Panc1 (cell line): ENCODE measurements around the gene IKZF3. TPM values are rescaled to one million over a fixed set of nuclear protein-coding genes. Genes with fewer than 3 reads are reported as not detected.
"Not testable (repeated sequence)": the region's sequence is repeated elsewhere in the genome, so short reads cannot be mapped to it uniquely, and the experiment has no call there.

Source experiments
- ATAC-seq: fragments of 200-7000 bp; cut with Tn5 transposase; 2 replicates; pipeline ENCODE4 v1.9.1; 2020; ENCODE audit warnings: mild to moderate bottlenecking, moderate library complexity
- BruUV-seq: library from RNA; stranded (reverse); fragments of 400-500 nt; replicated peaks from 2 replicates; lab custom pipeline; 2021; lab: Mats Ljungman, UMichigan
- CTCF ChIA-PET: fragments of 300-600 bp; sonication (Branson Sonifier 250); formaldehyde crosslinking; loops from one replicate; lab custom pipeline; 2022; ENCODE audit warnings: antibody characterized with exemption; lab: Charles Lee
- POLR2A ChIA-PET: fragments of 300-600 bp; sonication (Branson Sonifier 250); formaldehyde crosslinking; loops from one replicate; lab custom pipeline; 2022; ENCODE audit warnings: antibody characterized with exemption; lab: Charles Lee
- DNase-seq: peaks from one replicate; pipeline ENCODE4 v3.0.0-alpha.2; 2010; ENCODE audit warnings: low read depth, low spot score
- H3K27ac ChIP-seq: 2 replicates; pipeline ENCODE4 v1.5.1; 2011; ENCODE audit warnings: mild to moderate bottlenecking, low read length, inconsistent platforms
- H3K27me3 ChIP-seq: fragments of 200-500 bp; sonication (Bioruptor generic); 2 replicates; pipeline ENCODE4 v1.6.0; 2014; ENCODE audit warnings: low read length, inconsistent platforms; ENCODE audit not compliant: control insufficient read depth, insufficient read depth
- H3K36me3 ChIP-seq: fragments of 200-500 bp; sonication (Bioruptor generic); 2 replicates; pipeline ENCODE4 v1.5.1; 2014; ENCODE audit warnings: inconsistent platforms, mild to moderate bottlenecking, low read length, moderate library complexity; ENCODE audit not compliant: control insufficient read depth, insufficient read depth
- H3K4me1 ChIP-seq: 2 replicates; pipeline ENCODE4 v1.5.1; 2011; ENCODE audit warnings: inconsistent platforms, mild to moderate bottlenecking, low read length, moderate library complexity; ENCODE audit not compliant: control insufficient read depth, insufficient read depth
- H3K4me3 ChIP-seq, 2 experiments: 2 replicates each; pipeline ENCODE4 v1.5.1; 2011 to 2012; ENCODE audit warnings: low read depth in 2 of 2, low read length in 2 of 2, mild to moderate bottlenecking in 2 of 2, inconsistent platforms in 1 of 2, moderate library complexity in 1 of 2
- H3K9me3 ChIP-seq: fragments of 200-500 bp; sonication (Bioruptor generic); 2 replicates; pipeline ENCODE4 v1.5.1; 2014; ENCODE audit warnings: low read depth, mild to moderate bottlenecking, inconsistent platforms, low read length, moderate library complexity; ENCODE audit not compliant: control insufficient read depth, insufficient read depth
- POLR2AphosphoS5 ChIP-seq: IDR thresholded peaks from 2 replicates; pipeline ENCODE4 v1.6.1; 2012; ENCODE audit warnings: mild to moderate bottlenecking, low read depth, low read length, moderate library complexity
- SIN3A ChIP-seq: IDR thresholded peaks from 2 replicates; pipeline ENCODE4 v1.6.1; 2012; ENCODE audit warnings: low read depth, mild to moderate bottlenecking, low read length, moderate library complexity, borderline replicate concordance; ENCODE audit not compliant: insufficient read depth
- TCF7L2 ChIP-seq: IDR thresholded peaks from 2 replicates; pipeline ENCODE4 v1.6.1; 2011; ENCODE audit warnings: mild to moderate bottlenecking, low read depth, low read length, inconsistent platforms
- in situ Hi-C: cut with HindIII; loops from 2 replicates; pipeline ENCODE4 v1.10.0; 2016; ENCODE audit warnings: low sequenced_read_pairs, low pct_unique_long_range_greater_than_20kb
- intact Hi-C: fragments of 100-400 bp; cut with micrococcal nuclease; formaldehyde crosslinking; loops from one replicate; pipeline ENCODE4 v1.10.0; 2022; ENCODE audit not compliant: unreplicated experiment
- total RNA-seq: library from RNA; stranded (reverse); gene quantifications from one replicate; pipeline ENCODE4 v1.2.1, GENCODE V29; 2021; ENCODE audit not compliant: unreplicated experiment
- TF ChIP-seq, protein P1 (sequence below), 2 experiments: IDR thresholded peaks; 2 replicates each; pipeline ENCODE4 v1.6.1; 2011 to 2012; ENCODE audit warnings: low read depth in 2 of 2, control low read depth in 1 of 2, low read length in 1 of 2, mild to moderate bottlenecking in 1 of 2, moderate library complexity in 1 of 2; ENCODE audit not compliant: insufficient read depth in 1 of 2
- TF ChIP-seq, protein P2 (sequence below): fragments of 450-650 bp; IDR thresholded peaks from 2 replicates; pipeline ENCODE4 v1.5.1; 2017; ENCODE audit warnings: mild to moderate bottlenecking

The IKZF3 gene
- total RNA-seq, 1 experiment from 2014 or later, result 0.59 TPM

DNA sequence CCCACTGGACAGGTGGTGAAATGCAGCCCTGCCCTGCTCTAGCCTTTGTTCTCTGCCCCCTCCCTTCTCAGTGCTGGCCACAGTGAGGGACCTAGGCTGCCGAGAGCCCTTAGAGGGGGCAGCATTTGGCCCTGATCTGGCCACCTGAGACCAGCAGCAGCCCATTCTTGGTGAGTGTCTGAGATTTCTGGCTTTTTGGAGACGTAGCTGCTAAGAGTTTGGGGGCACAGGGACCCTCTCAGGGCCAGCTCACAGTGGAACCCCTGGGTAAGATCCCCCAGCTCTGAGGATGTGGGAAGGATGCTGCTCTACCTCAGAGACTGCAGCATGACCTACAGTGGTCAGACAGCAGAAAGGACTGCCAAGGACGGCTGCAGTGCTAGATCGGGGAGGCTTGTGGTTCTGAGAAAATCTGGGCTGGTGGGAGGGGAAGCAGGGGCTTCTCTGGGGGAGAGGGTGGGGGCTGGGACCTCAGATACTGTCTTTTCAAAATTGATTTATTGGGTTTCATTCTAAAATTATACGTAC is 113.0 kb downstream of the IKZF3 start:
- H3K36me3 ChIP-seq, result no peaks in the 10 kb centered on the region
- TF ChIP-seq SIN3A (no peak), TCF7L2 (no peak), POLR2AphosphoS5 (no peak)
- TF ChIP-seq, protein P1, sequence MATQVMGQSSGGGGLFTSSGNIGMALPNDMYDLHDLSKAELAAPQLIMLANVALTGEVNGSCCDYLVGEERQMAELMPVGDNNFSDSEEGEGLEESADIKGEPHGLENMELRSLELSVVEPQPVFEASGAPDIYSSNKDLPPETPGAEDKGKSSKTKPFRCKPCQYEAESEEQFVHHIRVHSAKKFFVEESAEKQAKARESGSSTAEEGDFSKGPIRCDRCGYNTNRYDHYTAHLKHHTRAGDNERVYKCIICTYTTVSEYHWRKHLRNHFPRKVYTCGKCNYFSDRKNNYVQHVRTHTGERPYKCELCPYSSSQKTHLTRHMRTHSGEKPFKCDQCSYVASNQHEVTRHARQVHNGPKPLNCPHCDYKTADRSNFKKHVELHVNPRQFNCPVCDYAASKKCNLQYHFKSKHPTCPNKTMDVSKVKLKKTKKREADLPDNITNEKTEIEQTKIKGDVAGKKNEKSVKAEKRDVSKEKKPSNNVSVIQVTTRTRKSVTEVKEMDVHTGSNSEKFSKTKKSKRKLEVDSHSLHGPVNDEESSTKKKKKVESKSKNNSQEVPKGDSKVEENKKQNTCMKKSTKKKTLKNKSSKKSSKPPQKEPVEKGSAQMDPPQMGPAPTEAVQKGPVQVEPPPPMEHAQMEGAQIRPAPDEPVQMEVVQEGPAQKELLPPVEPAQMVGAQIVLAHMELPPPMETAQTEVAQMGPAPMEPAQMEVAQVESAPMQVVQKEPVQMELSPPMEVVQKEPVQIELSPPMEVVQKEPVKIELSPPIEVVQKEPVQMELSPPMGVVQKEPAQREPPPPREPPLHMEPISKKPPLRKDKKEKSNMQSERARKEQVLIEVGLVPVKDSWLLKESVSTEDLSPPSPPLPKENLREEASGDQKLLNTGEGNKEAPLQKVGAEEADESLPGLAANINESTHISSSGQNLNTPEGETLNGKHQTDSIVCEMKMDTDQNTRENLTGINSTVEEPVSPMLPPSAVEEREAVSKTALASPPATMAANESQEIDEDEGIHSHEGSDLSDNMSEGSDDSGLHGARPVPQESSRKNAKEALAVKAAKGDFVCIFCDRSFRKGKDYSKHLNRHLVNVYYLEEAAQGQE (IDR thresholded peaks at IDR 0.05; ENCODE audit: insufficient read depth in 1 of 2, low read depth in 2 of 2, low read length in 1 of 2), result no peak
- TF ChIP-seq, protein P2, sequence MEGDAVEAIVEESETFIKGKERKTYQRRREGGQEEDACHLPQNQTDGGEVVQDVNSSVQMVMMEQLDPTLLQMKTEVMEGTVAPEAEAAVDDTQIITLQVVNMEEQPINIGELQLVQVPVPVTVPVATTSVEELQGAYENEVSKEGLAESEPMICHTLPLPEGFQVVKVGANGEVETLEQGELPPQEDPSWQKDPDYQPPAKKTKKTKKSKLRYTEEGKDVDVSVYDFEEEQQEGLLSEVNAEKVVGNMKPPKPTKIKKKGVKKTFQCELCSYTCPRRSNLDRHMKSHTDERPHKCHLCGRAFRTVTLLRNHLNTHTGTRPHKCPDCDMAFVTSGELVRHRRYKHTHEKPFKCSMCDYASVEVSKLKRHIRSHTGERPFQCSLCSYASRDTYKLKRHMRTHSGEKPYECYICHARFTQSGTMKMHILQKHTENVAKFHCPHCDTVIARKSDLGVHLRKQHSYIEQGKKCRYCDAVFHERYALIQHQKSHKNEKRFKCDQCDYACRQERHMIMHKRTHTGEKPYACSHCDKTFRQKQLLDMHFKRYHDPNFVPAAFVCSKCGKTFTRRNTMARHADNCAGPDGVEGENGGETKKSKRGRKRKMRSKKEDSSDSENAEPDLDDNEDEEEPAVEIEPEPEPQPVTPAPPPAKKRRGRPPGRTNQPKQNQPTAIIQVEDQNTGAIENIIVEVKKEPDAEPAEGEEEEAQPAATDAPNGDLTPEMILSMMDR, result no peak
- in situ Hi-C loops, result no loop called here
- ChIA-PET CTCF (interaction anchor here (1.0 kb wide), 1 partner anchor 21 kb away, joined by 11 read pairs; no protein-coding TSS in a partner anchor), POLR2A (no interaction called here)
- intact Hi-C loops, result loop anchor here (5.0 kb wide), 1 partner anchor 124 kb away; the partner anchor contains the start of gene PPP1R1B
- peaks cover 9% of the 10 kb centered on the region; the same call in 1 of the 2 replicates for H3K4me1 ChIP-seq
- no peaks in the 10 kb centered on the region for H3K27me3 ChIP-seq
- H3K27ac ChIP-seq, result no peak overlapping the region
- ATAC-seq, result no peak
- no peak for DNase-seq
- no peaks in the 10 kb centered on the region for H3K9me3 ChIP-seq
- H3K4me3 ChIP-seq, result no peak overlapping the region
- no TSS peak for BruUV-seq

DNA sequence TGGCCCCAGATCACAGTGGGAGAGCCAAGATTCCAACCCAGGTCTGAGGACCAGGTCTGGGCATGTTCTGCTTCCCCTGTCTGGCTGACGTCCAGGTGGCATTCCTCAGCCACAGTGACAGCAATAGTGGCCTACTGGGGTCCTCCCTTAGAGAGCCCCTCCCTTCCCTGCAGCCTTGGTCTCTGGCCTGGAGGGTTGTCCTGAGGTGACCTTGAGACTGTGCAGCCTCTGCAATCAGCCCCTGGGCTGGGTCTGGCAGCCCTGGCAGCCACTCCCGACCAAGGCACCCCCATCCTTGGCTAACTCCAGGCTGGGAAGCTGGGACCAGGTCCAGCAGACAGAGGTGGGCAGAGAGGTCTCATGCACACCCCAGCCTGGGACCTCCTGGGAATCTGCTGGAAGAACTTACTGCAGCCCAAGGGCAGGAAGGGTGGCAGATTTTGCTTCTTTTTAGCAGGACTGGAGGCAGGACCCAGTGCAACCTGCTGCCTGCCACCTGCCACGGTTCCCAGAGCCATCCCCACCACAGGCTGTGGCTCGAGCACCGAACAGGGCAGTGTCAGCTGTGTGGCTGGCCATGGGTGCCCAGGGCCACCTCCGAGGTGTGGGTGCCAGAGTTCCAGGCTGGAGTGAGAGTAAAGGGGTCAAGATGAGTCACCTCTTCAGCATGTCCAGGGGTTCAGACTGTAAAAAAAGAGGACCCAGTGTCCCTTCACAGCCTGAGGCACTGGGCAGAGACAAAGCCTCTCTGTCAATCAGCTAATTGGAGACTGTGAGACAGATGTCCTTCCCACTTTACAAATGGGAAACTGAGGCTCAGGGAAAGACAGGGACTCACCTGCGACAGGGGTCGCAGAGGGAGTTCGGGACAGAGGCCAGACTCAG is 113.7 kb downstream of the IKZF3 start:
- in situ Hi-C loops (no loop called here), intact Hi-C loops (loop anchor here (5.0 kb wide), 1 partner anchor 123 kb away; the partner anchor contains the start of gene PPP1R1B)
- POLR2A ChIA-PET, result no interaction called here
- ATAC-seq, result no peak
- peaks cover 5% of the 10 kb centered on the region; the same call in 1 of the 2 replicates for H3K4me1 ChIP-seq
- no peaks in the 10 kb centered on the region for H3K36me3 ChIP-seq
- H3K4me3 ChIP-seq, result no peak overlapping the region
- no peak for DNase-seq
- CTCF ChIA-PET, result interaction anchor here (1.0 kb wide), 1 partner anchor 20 kb away, joined by 11 read pairs; no protein-coding TSS in a partner anchor
- BruUV-seq, result no TSS peak
- no peak for TF ChIP-seq POLR2AphosphoS5
- TF ChIP-seq TCF7L2, result no peak
- TF ChIP-seq, protein P1 (IDR thresholded peaks at IDR 0.05; ENCODE audit: insufficient read depth in 1 of 2, low read depth in 2 of 2, low read length in 1 of 2), result no peak
- TF ChIP-seq SIN3A, result no peak
- TF ChIP-seq, protein P2, result no peak
- no peaks in the 10 kb centered on the region for H3K27me3 ChIP-seq
- no peak overlapping the region for H3K27ac ChIP-seq
- H3K9me3 ChIP-seq, result no peaks in the 10 kb centered on the region

DNA sequence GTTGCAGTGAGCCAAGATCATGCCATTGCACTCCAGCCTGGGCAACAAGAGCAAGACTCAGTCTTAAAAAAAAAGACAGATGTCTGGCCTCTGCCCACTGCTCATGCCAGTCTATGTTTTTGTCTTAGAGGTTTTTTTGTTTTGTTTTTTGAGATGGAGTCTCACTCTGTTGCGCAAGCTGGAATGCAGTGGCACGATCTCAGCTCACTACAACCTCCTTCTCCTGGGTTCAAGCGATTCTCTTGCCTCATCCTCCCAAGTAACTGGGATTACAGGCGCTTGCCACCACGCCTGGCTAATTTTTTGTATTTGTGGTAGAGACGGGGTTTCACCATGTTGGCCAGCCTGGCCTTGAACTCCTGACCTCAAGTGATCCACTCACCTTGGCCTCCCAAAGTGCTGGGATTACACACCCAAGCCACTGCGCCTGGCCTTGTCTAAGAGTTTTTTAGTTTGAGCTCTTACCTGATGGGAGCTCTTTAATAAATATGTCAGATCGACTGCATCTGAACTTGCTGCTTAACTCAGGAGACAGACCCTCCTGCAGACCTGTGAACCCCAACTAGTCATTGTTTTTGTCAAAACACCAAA is 115.6 kb downstream of the IKZF3 start:
- DNase-seq, H3K36me3 ChIP-seq, in situ Hi-C loops, H3K27me3 ChIP-seq, ATAC-seq, BruUV-seq, CTCF ChIA-PET, H3K4me1 ChIP-seq, H3K9me3 ChIP-seq, H3K4me3 ChIP-seq, intact Hi-C loops, H3K27ac ChIP-seq: not testable (repeated sequence)
- POLR2A ChIA-PET, result interaction anchor here (0.6 to 1.2 kb wide), 2 partner anchors 16 to 19 kb away, joined by 3 to 13 read pairs; no protein-coding TSS in a partner anchor
